Activated CD4-positive, alpha-beta T cell treated with anti-CD3 and anti-CD28 coated beads, Interleukin-2, amount 10 ng/mL, durations not matched to agents 24 days and 14 days (primary cell): ENCODE results near the gene RAI1. TPM values are rescaled to one million over a fixed set of nuclear protein-coding genes. Genes with fewer than 3 reads are reported as not detected.

Experiments used
- DNase-seq: peaks from one replicate; pipeline ENCODE4 v3.0.0; 2022
- H3K27ac Mint-ChIP-seq: one replicate; pipeline ENCODE4 v1.8.0; 2022; ENCODE audit warnings: mild to moderate bottlenecking, mixed read lengths
- H3K27me3 Mint-ChIP-seq: one replicate; pipeline ENCODE4 v1.8.0; 2022; ENCODE audit warnings: mixed read lengths
- H3K36me3 Mint-ChIP-seq: one replicate; pipeline ENCODE4 v1.8.0; 2022; ENCODE audit warnings: low read depth, mild to moderate bottlenecking, mixed read lengths
- H3K4me1 Mint-ChIP-seq: one replicate; pipeline ENCODE4 v1.8.0; 2021; ENCODE audit warnings: mixed read lengths
- H3K4me3 Mint-ChIP-seq: one replicate; pipeline ENCODE4 v1.8.0; 2022; ENCODE audit warnings: mild to moderate bottlenecking, moderate library complexity, mixed read lengths
- H3K9me3 Mint-ChIP-seq: one replicate; pipeline ENCODE4 v1.8.0; 2021; ENCODE audit warnings: mixed read lengths
- intact Hi-C: fragments of 100-400 bp; cut with micrococcal nuclease; formaldehyde crosslinking; loops from one replicate; pipeline ENCODE4 v1.15.1; 2023
- total RNA-seq: library from RNA; stranded (reverse); gene quantifications from 2 replicates; pipeline ENCODE4 v1.2.3, GENCODE V29; 2022

RAI1 gene
- total RNA-seq, 1 donor from 2014 or later: 34.5 TPM

DNA sequence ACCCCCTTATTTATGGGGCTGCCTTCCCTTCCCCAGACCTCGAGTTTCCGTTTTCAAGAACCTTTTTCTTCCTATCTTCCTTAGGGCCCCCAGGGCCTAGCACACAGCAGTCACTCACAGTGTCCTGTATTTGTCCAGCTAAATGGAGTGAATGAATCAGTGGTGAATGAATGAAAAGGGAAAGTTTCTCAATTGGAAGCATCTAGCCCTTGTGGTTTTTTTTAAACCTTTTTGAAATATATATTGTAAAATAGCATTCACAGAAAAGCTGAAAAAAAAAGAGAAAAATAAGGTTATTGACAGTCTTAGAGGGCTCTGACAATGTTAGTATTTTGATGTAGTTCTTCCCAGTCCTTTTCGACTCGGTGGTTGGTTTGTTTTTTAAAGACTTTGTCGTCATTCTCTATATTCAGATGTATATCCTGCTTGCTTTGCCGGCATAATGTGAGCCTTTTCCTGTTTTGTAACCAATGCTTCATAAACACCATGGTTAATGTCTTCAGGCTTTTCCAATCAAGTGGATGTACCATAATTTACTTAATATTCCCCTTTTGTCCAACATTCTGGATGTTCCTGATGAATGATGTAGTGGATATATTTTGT lies 45.3 kb downstream of the RAI1 start:
- Mint-ChIP-seq H3K4me3 (no peak overlapping the region), H3K4me1 (peaks cover 29% of the 10 kb centered on the region), H3K27me3 (peaks cover 30% of the 10 kb centered on the region), H3K36me3 (peaks cover 13% of the 10 kb centered on the region), H3K27ac (no peak overlapping the region), H3K9me3 (no peaks in the 10 kb centered on the region)
- DNase-seq: no peak
- intact Hi-C loops: no loop called here

DNA sequence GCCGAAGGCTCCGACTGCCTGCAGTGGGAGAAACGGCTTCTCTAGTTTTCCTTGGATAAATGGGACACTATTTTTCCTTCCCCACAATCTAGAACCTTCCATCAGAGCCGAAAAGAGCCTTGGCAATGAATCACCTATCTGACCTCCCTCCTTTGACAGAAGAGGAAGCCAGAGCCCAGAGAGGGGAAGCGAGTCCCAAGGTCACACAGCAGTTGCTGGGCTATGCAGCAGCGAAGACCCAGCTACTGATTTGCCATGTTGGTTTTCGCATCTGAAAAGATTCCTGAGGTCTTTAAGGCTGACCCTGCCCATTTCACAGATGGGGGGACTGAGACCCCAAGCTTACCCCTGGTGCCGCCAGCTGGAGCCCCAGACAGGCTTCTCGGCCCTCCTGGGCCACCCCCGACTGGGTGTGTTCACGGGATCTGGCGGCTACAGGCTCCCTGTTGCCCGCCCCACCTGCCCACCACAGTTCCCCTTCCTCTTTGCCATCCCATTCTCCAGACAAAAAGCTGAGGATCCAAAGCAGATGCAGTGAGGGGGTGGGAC lies 45.9 kb downstream of the RAI1 start:
- Mint-ChIP-seq H3K9me3 (no peaks in the 10 kb centered on the region), H3K27me3 (peaks cover 24% of the 10 kb centered on the region), H3K27ac (no peak overlapping the region), H3K36me3 (peaks cover 10% of the 10 kb centered on the region), H3K4me3 (no peak overlapping the region), H3K4me1 (peaks cover 25% of the 10 kb centered on the region)
- intact Hi-C loops: no loop called here
- DNase-seq: no peak

DNA sequence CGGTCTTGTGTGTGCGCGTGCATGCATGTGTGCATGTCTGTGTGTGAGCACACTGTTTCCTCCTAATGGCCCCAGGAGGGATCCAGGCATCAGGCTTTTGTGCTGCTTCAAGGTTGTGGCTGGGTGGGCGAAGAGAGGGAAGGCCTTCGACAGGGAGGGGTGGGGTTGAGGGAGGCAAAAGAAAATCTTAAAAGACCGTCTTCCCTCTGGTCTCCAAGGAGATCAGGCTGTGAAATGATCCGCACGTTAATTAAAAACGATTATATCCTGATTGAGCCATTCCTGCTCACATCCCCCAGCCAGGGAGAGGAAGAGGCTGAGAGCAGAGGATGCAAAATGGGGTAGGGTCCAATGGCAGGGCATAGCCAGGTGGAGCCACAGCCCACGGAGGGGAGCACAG lies 46.9 kb downstream of the RAI1 start:
- H3K4me1 Mint-ChIP-seq: peaks cover 18% of the 10 kb centered on the region
- DNase-seq: no peak
- H3K36me3 Mint-ChIP-seq: peaks cover 7% of the 10 kb centered on the region
- peak overlapping the region; percentile 37 for H3K27ac Mint-ChIP-seq
- peaks cover 16% of the 10 kb centered on the region for H3K27me3 Mint-ChIP-seq
- intact Hi-C loops: no loop called here
- no peak overlapping the region for H3K4me3 Mint-ChIP-seq
- H3K9me3 Mint-ChIP-seq: no peaks in the 10 kb centered on the region

DNA sequence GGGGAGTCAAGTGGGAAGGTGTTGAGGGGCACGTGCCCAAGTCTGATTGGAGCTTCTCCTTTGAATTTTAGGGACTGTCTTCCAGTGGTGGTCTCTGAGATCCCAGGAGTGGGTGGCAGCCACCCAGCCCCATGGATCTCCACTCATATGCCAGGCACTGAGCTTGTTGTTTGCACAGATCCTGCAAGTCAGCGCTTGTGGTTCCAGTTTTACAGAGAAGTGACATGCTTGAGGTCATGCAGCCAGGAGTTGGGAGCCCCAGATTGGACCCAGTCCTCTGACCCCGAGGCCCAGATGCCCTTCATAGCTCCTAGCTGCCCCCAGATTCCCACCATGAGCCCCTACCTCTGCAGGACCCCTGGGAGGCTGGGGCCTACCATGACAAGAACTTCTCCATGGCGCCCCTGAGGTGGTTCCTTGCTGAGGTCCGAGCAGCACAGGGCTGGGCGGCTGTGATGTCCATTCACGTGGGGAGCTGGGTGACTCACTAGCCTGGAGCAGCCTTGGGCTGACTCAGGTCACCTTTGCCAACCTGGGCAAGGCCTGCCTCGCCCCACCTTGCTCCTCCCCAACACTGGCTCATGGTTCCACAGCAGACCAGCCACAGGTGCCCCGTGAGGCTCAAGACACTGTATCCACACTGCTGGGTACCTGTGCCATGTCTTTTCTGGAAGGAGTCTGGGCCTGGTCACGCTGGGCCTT lies 47.4 kb downstream of the RAI1 start:
- intact Hi-C loops: no loop called here
- Mint-ChIP-seq H3K27ac (no peak overlapping the region), H3K36me3 (peaks cover 6% of the 10 kb centered on the region), H3K4me1 (peaks cover 16% of the 10 kb centered on the region), H3K4me3 (no peak overlapping the region), H3K27me3 (peaks cover 13% of the 10 kb centered on the region), H3K9me3 (no peaks in the 10 kb centered on the region)
- DNase-seq: no peak

DNA sequence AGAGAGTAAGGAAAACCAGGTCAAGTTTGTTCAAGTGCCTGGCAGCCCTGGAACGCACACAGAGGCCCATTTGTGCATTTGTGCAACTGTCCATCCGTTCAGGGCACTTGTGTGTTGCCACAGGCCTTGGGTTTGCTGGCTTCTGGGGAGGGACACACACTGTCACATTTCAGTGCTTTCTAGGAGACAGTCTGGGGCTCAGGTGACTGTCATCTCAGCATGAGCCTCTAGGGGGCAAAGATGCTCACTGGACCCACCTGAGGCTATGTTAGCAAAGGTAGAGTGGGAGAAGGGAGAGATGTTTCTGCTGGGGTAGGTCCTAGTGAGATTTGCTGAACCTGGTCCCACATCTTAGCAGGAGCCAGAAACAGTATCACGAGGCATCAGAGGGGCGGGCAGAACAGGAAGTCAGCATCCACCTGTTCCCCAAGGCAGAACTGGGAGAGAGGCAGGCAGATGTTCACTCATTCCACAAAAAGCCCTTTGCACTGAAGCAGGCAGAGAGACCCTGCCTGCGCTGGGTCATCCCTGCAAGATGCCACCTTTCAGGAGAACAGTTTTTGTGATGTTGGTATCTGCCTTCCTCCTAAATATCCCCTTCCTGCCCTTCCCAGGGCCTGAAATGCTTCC lies 48.5 kb downstream of the RAI1 start:
- DNase-seq: peak; percentile 87
- H3K4me3 Mint-ChIP-seq: no peak overlapping the region
- H3K4me1 Mint-ChIP-seq: peaks cover 15% of the 10 kb centered on the region
- H3K27me3 Mint-ChIP-seq: peaks cover 7% of the 10 kb centered on the region
- H3K9me3 Mint-ChIP-seq: no peaks in the 10 kb centered on the region
- no peak overlapping the region for H3K27ac Mint-ChIP-seq
- intact Hi-C loops: no loop called here
- peaks cover 3% of the 10 kb centered on the region for H3K36me3 Mint-ChIP-seq

DNA sequence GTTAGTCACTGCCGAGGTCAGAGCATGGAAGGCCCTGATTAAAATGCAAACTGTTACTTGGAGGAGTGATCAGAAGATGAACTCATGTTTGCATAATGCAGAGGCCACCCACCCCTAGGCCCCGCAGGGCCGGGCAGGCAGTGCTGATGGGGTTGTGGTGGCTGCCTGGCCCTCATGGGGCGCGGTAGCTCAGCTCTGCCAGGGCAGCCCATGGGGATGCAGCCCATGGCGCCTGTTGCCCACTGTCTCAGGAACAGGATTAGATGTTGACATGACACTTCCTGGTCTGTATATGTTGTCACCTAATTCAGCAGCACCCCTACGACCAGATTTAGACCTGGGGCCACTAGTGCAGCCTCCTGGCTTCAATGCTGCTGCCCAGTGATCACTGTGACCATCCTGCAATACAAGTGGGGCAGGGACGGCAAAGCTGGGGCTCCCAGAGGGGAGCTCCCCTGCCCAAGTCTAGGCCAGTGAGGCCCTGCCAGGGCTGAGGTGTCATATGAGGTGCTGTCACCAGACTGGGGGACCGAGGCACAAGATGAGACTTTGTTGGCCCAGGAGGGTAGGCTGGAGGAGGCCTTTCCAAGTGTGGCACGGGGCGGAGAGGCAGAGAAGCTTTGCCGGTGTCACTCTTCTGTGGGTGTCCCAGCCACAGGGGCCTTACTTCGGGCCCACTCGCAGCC lies 49.1 kb downstream of the RAI1 start:
- peaks cover 3% of the 10 kb centered on the region for H3K36me3 Mint-ChIP-seq
- no peak overlapping the region for H3K27ac Mint-ChIP-seq
- peaks cover 4% of the 10 kb centered on the region for H3K27me3 Mint-ChIP-seq
- intact Hi-C loops: no loop called here
- DNase-seq: no peak
- H3K9me3 Mint-ChIP-seq: no peaks in the 10 kb centered on the region
- no peak overlapping the region for H3K4me3 Mint-ChIP-seq
- peaks cover 13% of the 10 kb centered on the region for H3K4me1 Mint-ChIP-seq

DNA sequence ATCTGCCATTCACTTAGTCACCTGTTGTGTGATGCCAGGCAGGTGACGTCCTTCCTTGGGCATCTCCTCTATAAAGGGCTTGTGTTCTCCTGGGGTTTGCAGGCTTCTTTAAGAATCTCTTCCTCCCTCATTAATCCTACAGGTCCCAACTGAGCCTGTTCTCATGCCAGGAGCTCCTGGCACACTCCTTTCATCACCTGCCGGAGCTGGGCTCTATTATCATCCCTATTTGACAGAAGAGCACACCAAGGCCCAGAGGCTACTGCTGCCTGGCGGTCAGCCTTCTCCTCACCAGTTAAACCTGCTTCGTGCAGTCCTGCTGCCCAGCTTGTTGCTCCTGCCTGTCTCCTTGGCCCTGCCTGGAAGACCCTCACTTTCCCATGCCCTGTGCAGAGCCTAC lies 51.2 kb downstream of the RAI1 start:
- H3K9me3 Mint-ChIP-seq: no peaks in the 10 kb centered on the region
- intact Hi-C loops: no loop called here
- H3K27ac Mint-ChIP-seq: no peak overlapping the region
- H3K4me3 Mint-ChIP-seq: no peak overlapping the region
- H3K36me3 Mint-ChIP-seq: peaks cover 3% of the 10 kb centered on the region
- H3K27me3 Mint-ChIP-seq: no peaks in the 10 kb centered on the region
- DNase-seq: no peak
- peaks cover 19% of the 10 kb centered on the region for H3K4me1 Mint-ChIP-seq

DNA sequence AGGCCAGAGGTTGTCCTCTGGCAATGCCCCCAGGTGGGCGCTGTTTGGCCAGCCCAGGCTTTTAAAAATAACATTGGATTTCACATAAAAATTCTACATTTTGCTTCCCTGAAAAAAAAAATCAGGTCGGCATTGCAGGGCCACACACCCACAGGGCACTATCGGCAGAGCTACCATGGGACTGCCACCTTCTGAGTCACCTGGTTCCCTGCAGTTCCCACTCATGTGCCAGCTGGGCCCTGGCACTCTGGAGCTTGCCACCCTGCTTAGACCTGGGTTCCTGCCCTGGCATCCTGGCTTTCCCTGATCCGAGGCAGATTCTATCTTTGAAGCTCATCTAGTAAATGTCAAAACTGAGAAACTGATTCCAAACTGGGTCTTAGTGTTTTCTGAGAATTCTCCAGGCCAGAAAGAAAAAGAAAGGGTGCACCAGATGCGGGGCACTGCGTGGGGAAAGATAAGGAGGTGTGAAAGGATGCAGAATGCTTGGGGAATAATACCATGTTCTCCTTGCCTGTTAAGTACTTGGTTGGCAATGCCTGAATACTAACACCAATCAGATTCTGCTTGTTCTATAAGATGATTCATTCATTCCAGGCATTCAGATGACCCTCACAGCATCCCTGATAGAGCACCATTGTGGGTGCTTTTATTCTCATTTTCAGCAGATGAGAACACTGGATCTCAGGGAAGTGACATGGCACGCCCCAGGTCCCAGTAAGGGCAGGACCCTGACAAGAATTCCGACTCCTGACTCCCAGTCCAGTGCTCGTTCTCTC lies 51.8 kb downstream of the RAI1 start:
- peaks cover 17% of the 10 kb centered on the region for H3K4me1 Mint-ChIP-seq
- intact Hi-C loops: no loop called here
- H3K36me3 Mint-ChIP-seq: no peaks in the 10 kb centered on the region
- no peak for DNase-seq
- no peaks in the 10 kb centered on the region for H3K27me3 Mint-ChIP-seq
- H3K27ac Mint-ChIP-seq: no peak overlapping the region
- H3K9me3 Mint-ChIP-seq: no peaks in the 10 kb centered on the region
- H3K4me3 Mint-ChIP-seq: no peak overlapping the region

DNA sequence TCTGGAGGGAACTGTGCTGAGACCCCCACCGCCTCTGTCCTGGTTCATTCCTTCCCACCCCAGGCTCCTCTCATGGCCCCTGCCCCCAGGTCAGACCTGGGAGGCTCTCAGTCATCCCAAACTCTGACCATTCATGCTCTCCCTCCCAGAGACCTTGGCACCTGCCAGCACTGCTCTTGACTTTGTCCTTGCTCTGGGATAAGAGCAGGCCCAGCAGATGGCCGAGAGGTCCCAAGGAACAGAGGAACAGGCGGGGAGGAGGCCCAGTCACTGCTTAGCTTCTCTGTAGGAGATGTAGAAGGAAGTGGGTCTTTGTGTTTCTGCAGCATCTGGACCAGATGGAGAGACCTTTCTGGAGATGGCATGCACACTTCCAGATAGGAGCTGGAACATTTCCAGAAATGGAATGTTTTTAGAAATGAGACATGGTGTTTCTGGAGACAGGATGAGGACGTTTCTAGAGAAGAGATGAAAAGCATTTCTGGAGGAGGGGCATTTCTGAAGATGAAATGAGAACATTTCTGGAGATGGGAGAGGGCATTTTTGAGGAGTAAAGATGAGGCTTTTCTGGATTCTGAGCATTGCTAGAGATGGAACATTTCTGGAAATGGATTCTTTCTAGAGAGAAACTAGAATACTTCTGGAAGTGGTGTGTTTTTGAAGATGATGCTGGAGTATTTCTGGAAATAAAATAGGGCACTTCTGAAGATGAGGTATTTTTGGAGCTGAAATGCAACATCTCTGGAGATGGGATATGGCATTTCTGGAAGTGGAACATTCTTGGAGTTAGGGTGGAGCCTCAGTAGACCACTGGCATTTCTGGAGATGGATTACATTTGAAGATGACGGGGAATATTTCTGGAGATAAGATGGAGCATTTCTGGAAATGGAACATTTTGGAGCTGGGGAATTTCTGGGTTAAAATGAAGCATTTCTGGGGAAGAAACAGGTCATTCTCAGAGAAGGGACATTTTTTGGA lies 55.2 kb downstream of the RAI1 start:
- Mint-ChIP-seq H3K4me1 (peaks cover 25% of the 10 kb centered on the region), H3K9me3 (no peaks in the 10 kb centered on the region)
- DNase-seq: no peak

DNA sequence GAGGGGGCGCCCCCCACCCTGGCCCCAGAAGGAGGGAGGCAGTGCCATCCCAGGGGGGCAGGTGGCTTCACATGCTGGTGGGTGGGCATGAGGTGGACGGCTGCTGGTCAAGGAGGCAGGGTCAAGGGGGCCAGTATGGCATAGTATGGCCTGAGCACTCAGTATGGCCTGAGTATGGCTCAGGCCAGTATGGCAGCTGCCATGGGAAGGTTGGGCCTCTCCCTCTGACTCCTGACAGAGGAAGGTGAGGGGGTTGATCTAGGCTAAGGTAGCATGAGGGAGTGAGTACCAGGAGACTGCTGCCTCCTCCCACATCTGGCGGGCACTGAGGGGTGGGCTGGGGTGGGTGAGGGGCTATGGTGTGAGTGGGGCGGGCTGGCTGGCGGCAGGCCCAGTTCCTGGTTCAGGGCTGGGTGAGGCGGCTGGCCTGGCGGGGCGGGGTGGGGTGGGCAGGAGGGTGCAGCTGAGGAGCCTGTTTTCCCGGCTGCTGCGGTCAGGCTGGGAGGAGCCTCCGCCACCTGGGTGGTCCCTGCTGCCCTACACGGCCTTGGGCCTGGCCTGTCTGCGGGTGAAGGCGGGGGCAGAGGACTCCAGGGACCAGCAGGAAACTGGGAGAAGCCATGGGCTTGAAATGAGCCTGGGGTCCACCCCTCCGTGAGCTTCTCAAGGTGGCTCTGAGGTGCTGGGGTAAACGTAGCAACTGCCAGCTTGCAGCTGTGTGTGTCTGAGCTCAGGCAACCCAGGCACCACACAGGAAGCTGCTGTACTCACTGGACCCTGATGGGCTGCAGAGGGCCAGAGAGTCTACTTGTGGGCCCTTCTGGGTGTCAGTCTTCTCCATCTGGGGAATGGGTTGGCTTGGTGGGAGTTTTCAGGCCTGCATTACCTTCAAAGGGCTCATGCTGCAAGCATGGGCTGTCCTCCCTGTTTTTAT lies 57.0 kb downstream of the RAI1 start:
- Mint-ChIP-seq H3K36me3 (no peaks in the 10 kb centered on the region), H3K27ac (no peak overlapping the region), H3K9me3 (no peaks in the 10 kb centered on the region), H3K4me3 (no peak overlapping the region), H3K4me1 (peaks cover 26% of the 10 kb centered on the region), H3K27me3 (no peaks in the 10 kb centered on the region)
- DNase-seq: no peak
- intact Hi-C loops: no loop called here

More for the DNA sequence above, 55.2 kb downstream of the RAI1 start:
- intact Hi-C loops: no loop called here
- no peak overlapping the region for H3K27ac Mint-ChIP-seq
- H3K4me3 Mint-ChIP-seq: no peak overlapping the region
- no peaks in the 10 kb centered on the region for H3K27me3 Mint-ChIP-seq
- no peaks in the 10 kb centered on the region for H3K36me3 Mint-ChIP-seq

DNA sequence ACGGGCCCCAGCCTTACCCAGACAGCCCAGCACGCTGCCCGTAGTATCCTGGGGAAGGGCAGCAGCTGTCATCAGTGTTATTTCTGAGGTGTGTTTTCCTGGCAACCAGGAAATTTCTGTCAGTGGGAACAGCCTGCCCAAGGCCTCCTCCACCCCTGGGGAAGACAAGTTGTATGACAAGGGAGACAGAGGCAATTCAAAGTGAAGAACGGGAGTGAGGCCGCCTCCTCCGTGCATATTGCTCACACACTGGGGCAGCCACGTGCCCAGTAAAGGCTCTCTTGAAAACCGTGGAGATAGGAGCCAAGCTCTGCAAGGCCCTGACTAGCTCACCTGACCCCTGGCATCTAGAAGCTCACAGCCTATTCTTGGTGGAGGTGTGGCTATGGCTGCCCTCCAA lies 57.6 kb downstream of the RAI1 start:
- Mint-ChIP-seq H3K4me3 (no peak overlapping the region), H3K27ac (no peak overlapping the region), H3K36me3 (no peaks in the 10 kb centered on the region), H3K9me3 (no peaks in the 10 kb centered on the region), H3K4me1 (peaks cover 24% of the 10 kb centered on the region), H3K27me3 (no peaks in the 10 kb centered on the region)
- intact Hi-C loops: no loop called here
- no peak for DNase-seq
